Mesenchymal stem cell (in vitro differentiated cells and primary cell): ENCODE measurements around the gene BABAM1.

Source experiments
- DNase-seq: peaks from one replicate; pipeline ENCODE4 v3.0.0-alpha.2; 2013
- H2AFZ ChIP-seq: one replicate; pipeline ENCODE4 v1.6.1; 2013; ENCODE audit warnings: low read depth, mild to moderate bottlenecking, control low read depth, inconsistent platforms, low read length, moderate library complexity
- H2AK5ac ChIP-seq: 2 replicates; pipeline ENCODE4 v1.6.1; 2013; ENCODE audit warnings: low read length, moderate library complexity, mild to moderate bottlenecking, inconsistent platforms; ENCODE audit not compliant: severe bottlenecking
- H2BK120ac ChIP-seq: one replicate; pipeline ENCODE4 v1.6.1; 2013; ENCODE audit warnings: low read depth, mild to moderate bottlenecking, inconsistent platforms, low read length, moderate library complexity
- H2BK12ac ChIP-seq, 2 experiments: one replicate each; pipeline ENCODE4 v1.6.1; 2013; ENCODE audit warnings: inconsistent platforms in 2 of 2, low read length in 2 of 2, mild to moderate bottlenecking in 2 of 2, moderate library complexity in 2 of 2, control low read depth in 1 of 2
- H2BK15ac ChIP-seq: one replicate; pipeline ENCODE4 v1.6.1; 2013; ENCODE audit warnings: mild to moderate bottlenecking, low read depth, inconsistent platforms; ENCODE audit not compliant: poor library complexity, severe bottlenecking
- H2BK5ac ChIP-seq: 2 replicates; pipeline ENCODE4 v1.6.1; 2013; ENCODE audit warnings: low read depth, mild to moderate bottlenecking, low read length, control low read depth, inconsistent platforms; ENCODE audit not compliant: poor library complexity, severe bottlenecking
- H3K14ac ChIP-seq, 2 experiments: one replicate each; pipeline ENCODE4 v1.6.1; 2013; ENCODE audit warnings: inconsistent platforms in 2 of 2, low read length in 2 of 2, control low read depth in 1 of 2, mild to moderate bottlenecking in 1 of 2, moderate library complexity in 1 of 2
- H3K18ac ChIP-seq, 2 experiments: one replicate each; pipeline ENCODE4 v1.6.1; 2013; ENCODE audit warnings: inconsistent platforms in 2 of 2, low read length in 2 of 2, control low read depth in 1 of 2, low read depth in 1 of 2, mild to moderate bottlenecking in 1 of 2
- H3K23ac ChIP-seq, 2 experiments: one replicate each; pipeline ENCODE4 v1.6.1; 2013; ENCODE audit warnings: inconsistent platforms in 2 of 2, low read length in 2 of 2, mild to moderate bottlenecking in 2 of 2, moderate library complexity in 2 of 2, control low read depth in 1 of 2
- H3K27ac ChIP-seq: 2 replicates; pipeline ENCODE4 v1.5.1; 2013; ENCODE audit warnings: mild to moderate bottlenecking, moderate library complexity, low read length, control low read depth, inconsistent platforms; ENCODE audit not compliant: poor library complexity, severe bottlenecking
- H3K27me3 ChIP-seq, 2 experiments: 2 replicates each; pipeline versions ENCODE4 v1.6.1 to v1.7.0; 2013; ENCODE audit warnings: low read length in 2 of 2, mild to moderate bottlenecking in 2 of 2, moderate library complexity in 2 of 2, control low read depth in 1 of 2, inconsistent platforms in 1 of 2; ENCODE audit not compliant: control insufficient read depth in 1 of 2, insufficient read depth in 1 of 2
- H3K36me3 ChIP-seq, 2 experiments: 2 replicates each; pipeline versions ENCODE4 v1.6.1 to v1.7.0; 2013; ENCODE audit warnings: low read length in 2 of 2, control low read depth in 1 of 2, inconsistent platforms in 1 of 2, low read depth in 1 of 2, mild to moderate bottlenecking in 1 of 2; ENCODE audit not compliant: insufficient read depth in 2 of 2, control insufficient read depth in 1 of 2
- H3K4ac ChIP-seq, 2 experiments: one replicate each; pipeline ENCODE4 v1.6.1; 2013; ENCODE audit warnings: inconsistent platforms in 2 of 2, low read length in 2 of 2, mild to moderate bottlenecking in 2 of 2, moderate library complexity in 2 of 2, control low read depth in 1 of 2, low read depth in 1 of 2
- H3K4me1 ChIP-seq: 2 replicates; pipeline ENCODE4 v1.6.1; 2013; ENCODE audit warnings: low read depth, low read length, control low read depth; ENCODE audit not compliant: control insufficient read depth, insufficient read depth
- H3K4me2 ChIP-seq: 2 replicates; pipeline ENCODE4 v1.6.1; 2013; ENCODE audit warnings: low read length, mild to moderate bottlenecking, inconsistent platforms; ENCODE audit not compliant: poor library complexity, severe bottlenecking
- H3K4me3 ChIP-seq, 2 experiments: 2 replicates each; pipeline versions ENCODE4 v1.5.1 to v1.7.0; 2013; ENCODE audit warnings: low read length in 2 of 2, mild to moderate bottlenecking in 2 of 2, control low read depth in 1 of 2, low read depth in 1 of 2; ENCODE audit not compliant: insufficient read depth in 1 of 2
- H3K79me1 ChIP-seq: replicated peaks from 2 replicates; pipeline ENCODE4 v1.6.1; 2013; ENCODE audit warnings: mild to moderate bottlenecking, control low read depth, low read length, inconsistent platforms; ENCODE audit not compliant: poor library complexity, severe bottlenecking
- H3K9ac ChIP-seq: 2 replicates; pipeline ENCODE4 v1.7.0; 2013; ENCODE audit warnings: mild to moderate bottlenecking, low read length, moderate library complexity
- H3K9me3 ChIP-seq: 2 replicates; pipeline ENCODE4 v1.7.0; 2013; ENCODE audit warnings: mild to moderate bottlenecking, low read length; ENCODE audit not compliant: control insufficient read depth
- H4K8ac ChIP-seq: one replicate; pipeline ENCODE4 v1.6.1; 2013; ENCODE audit warnings: inconsistent platforms, mild to moderate bottlenecking, low read length, moderate library complexity
- H4K91ac ChIP-seq: one replicate; pipeline ENCODE4 v1.6.1; 2013; ENCODE audit warnings: mild to moderate bottlenecking, low read length, inconsistent platforms
- WGBS: methylation state at CpG from one replicate; pipeline ENCODE4 v1.1.7; 2013; ENCODE audit warnings: mixed read lengths; 5-methylcytosine and 5-hydroxymethylcytosine counted together

The BABAM1 gene

DNA sequence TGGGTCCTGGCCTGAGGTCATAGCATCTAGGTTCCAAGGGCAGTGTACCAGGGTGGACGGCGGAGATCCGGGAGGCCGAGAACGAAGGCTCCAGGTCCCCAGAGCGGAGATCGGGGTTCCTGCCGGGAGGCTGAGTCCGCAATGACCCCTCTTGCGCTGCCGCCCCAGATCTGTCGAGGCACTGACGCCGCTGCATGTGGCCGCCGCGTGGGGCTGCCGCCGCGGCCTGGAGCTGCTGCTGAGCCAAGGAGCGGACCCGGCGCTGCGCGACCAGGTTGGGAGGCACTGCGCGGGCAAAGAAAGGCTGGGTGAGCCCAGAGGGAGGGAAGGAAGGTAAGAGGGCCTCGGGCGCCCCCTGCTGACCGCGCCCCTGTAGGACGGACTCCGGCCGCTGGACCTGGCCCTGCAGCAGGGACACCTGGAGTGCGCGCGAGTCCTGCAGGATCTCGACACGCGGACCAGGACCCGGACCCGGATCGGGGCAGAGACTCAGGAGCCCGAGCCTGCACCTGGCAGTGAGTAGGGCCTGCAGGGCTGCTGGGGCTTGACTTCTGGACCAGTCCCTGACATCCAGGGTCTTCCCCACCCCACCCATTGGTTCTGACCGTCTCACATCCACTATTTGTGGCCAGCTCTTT, 15.4 kb downstream of the BABAM1 start:
- WGBS: 29% methylated on average over 45 of the region's 45 CpGs
- H2BK12ac ChIP-seq: peak overlapping the region in 1 of 2 experiments; percentile 5
- DNase-seq: peak; percentile 69
- no peak overlapping the region for H2AK5ac ChIP-seq
- no peak overlapping the region for H3K27ac ChIP-seq
- no peak overlapping the region for H2AFZ ChIP-seq
- no peak overlapping the region for H3K23ac ChIP-seq
- peak overlapping the region; percentile 43 for H3K9ac ChIP-seq
- H2BK5ac ChIP-seq: no peak overlapping the region
- no peaks in the 10 kb centered on the region for H3K79me1 ChIP-seq
- H3K18ac ChIP-seq: no peak overlapping the region
- peaks cover 6% of the 10 kb centered on the region for H3K4me1 ChIP-seq
- H2BK15ac ChIP-seq: no peak overlapping the region
- peak overlapping the region; percentile 80 for H4K91ac ChIP-seq
- H3K9me3 ChIP-seq: no peaks in the 10 kb centered on the region
- H2BK120ac ChIP-seq: no peak overlapping the region
- H3K14ac ChIP-seq: no peak overlapping the region
- H3K36me3 ChIP-seq: peaks cover 14 to 31% of the 10 kb centered on the region in 2 experiments
- peak overlapping the region; percentile 52 for H4K8ac ChIP-seq
- H3K4me3 ChIP-seq: peak overlapping the region in 1 of 2 experiments; percentile 74
- H3K4ac ChIP-seq: no peak overlapping the region
- H3K27me3 ChIP-seq: peaks cover 0 to 4% of the 10 kb centered on the region in 2 experiments
- H3K4me2 ChIP-seq: no peak overlapping the region

DNA sequence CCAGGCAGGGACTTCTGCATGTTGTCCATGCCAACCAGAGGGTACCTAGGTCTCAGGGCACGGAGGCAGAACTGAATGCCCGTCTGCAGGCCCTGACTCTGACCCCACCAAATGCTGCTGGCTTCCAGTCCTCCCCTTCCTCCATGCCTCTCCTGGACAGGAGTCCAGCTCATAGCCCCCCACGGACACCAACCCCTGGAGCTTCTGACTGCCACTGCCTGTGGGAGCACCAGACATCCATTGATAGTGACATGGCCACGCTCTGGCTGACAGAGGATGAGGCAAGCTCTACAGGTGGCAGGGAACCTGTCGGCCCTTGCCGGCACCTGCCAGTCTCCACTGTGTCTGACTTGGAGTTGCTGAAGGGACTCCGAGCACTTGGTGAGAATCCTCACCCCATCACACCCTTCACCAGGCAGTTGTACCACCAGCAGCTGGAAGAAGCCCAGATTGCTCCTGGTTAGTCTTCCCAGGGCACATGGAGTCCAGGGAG, 16.3 kb downstream of the BABAM1 start:
- Histone ChIP-seq H3K4ac (no peak overlapping the region), H3K27ac (no peak overlapping the region), H3K4me1 (peaks cover 6% of the 10 kb centered on the region), H3K14ac (no peak overlapping the region), H4K8ac (no peak overlapping the region), H3K27me3 (peaks cover 0 to 4% of the 10 kb centered on the region in 2 experiments), H2BK12ac (no peak overlapping the region), H2BK120ac (no peak overlapping the region), H2AFZ (no peak overlapping the region), H4K91ac (no peak overlapping the region), H3K9me3 (no peaks in the 10 kb centered on the region), H3K9ac (no peak overlapping the region), H3K79me1 (no peaks in the 10 kb centered on the region), H3K4me3 (no peak overlapping the region), H2AK5ac (no peak overlapping the region), H2BK15ac (no peak overlapping the region), H3K18ac (no peak overlapping the region), H2BK5ac (no peak overlapping the region), H3K36me3 (peaks cover 13 to 24% of the 10 kb centered on the region in 2 experiments), H3K23ac (no peak overlapping the region), H3K4me2 (no peak overlapping the region)
- DNase-seq: no peak
- WGBS: 87% methylated on average over 7 of the region's 7 CpGs

DNA sequence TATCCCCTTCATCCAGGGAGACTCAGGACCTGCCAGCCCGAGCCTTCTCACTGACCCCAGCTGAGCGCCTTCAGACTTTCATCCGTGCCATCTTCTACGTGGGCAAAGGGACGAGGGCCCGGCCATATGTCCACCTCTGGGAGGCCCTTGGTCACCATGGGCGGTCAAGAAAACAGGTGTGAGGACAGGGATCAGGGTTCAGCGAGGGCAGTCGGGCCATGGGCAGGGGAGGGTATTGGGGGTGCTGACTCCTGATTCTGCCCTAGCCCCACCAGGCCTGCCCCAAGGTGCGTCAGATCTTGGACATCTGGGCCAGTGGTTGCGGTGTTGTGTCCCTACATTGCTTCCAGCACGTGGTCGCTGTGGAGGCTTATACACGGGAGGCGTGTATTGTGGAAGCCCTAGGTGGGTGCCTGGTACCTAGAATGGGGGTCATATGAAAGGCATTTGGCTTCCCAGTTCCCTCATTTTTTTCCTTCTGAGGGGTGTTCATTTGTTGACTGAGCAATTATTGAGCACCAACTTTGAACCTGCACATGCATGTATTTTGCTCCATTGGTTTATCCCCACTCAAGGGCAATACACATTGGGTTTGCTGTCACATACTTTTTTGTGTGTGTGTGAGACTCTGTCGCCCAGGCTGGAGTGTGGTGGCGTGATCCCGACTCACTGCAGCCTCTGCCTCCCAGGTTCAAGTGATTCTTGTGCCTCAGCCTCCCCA, 18.3 kb downstream of the BABAM1 start:
- Histone ChIP-seq H3K4me1 (peaks cover 9% of the 10 kb centered on the region), H3K4me3 (no peak overlapping the region), H3K9ac (no peak overlapping the region), H2BK120ac (no peak overlapping the region), H4K91ac (no peak overlapping the region), H3K4ac (no peak overlapping the region), H3K14ac (no peak overlapping the region), H3K27me3 (peaks cover 0 to 4% of the 10 kb centered on the region in 2 experiments), H4K8ac (peak overlapping the region; percentile 36), H3K36me3 (peaks cover 0 to 14% of the 10 kb centered on the region in 2 experiments), H3K4me2 (no peak overlapping the region), H3K18ac (no peak overlapping the region), H2BK5ac (no peak overlapping the region), H3K79me1 (no peaks in the 10 kb centered on the region), H3K23ac (no peak overlapping the region), H2AFZ (no peak overlapping the region), H3K9me3 (no peaks in the 10 kb centered on the region), H2BK12ac (no peak overlapping the region), H3K27ac (no peak overlapping the region), H2AK5ac (no peak overlapping the region), H2BK15ac (no peak overlapping the region)
- no peak for DNase-seq
- 94% methylated on average over 16 of the region's 18 CpGs for WGBS

DNA sequence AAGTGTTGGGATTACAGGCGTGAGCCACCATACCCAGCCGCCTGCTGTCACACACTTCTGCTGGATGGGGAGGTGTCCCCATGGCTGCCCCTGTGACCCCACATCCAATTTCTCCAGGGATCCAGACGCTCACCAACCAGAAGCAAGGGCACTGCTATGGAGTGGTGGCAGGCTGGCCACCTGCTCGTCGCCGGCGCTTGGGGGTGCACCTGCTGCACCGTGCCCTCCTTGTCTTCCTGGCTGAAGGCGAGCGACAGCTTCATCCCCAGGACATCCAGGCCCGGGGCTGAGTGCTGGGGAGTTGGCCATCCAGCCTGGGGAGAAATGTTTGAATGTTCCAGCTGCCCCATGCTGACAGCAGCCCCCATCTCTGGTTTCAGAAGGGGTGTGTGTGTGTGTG, 19.0 kb downstream of the BABAM1 start:
- Histone ChIP-seq H2BK15ac (no peak overlapping the region), H3K18ac (no peak overlapping the region), H4K91ac (peak overlapping the region; percentile 73), H3K4me3 (no peak overlapping the region), H3K27ac (no peak overlapping the region), H4K8ac (peak overlapping the region; percentile 36), H2BK5ac (no peak overlapping the region), H3K4me2 (no peak overlapping the region), H3K23ac (no peak overlapping the region), H2BK120ac (no peak overlapping the region), H3K36me3 (peaks cover 0 to 14% of the 10 kb centered on the region in 2 experiments), H2AK5ac (no peak overlapping the region), H3K9ac (no peak overlapping the region), H3K9me3 (no peaks in the 10 kb centered on the region), H3K27me3 (peaks cover 0 to 4% of the 10 kb centered on the region in 2 experiments), H3K4ac (no peak overlapping the region), H3K4me1 (peaks cover 9% of the 10 kb centered on the region), H3K79me1 (no peaks in the 10 kb centered on the region), H2AFZ (no peak overlapping the region), H3K14ac (no peak overlapping the region), H2BK12ac (no peak overlapping the region)
- 95% methylated on average over 11 of the region's 11 CpGs for WGBS
- DNase-seq: no peak
